ENCODE results near the gene DHRS4. TPM values are rescaled to one million over a fixed set of nuclear protein-coding genes. Genes with fewer than 3 reads are reported as not detected.

DHRS4 gene
- total and polyA plus RNA-seq, 2 of the 13 experiments (the other 11 are each of a cell fraction or from before 2014, with no cell fraction given): 23.9 to 45.1 TPM

GRCh38 chr14:23951590-23952201 is 1.9 kb upstream of the DHRS4 start (continued):
- TF ChIP-seq, protein P1, sequence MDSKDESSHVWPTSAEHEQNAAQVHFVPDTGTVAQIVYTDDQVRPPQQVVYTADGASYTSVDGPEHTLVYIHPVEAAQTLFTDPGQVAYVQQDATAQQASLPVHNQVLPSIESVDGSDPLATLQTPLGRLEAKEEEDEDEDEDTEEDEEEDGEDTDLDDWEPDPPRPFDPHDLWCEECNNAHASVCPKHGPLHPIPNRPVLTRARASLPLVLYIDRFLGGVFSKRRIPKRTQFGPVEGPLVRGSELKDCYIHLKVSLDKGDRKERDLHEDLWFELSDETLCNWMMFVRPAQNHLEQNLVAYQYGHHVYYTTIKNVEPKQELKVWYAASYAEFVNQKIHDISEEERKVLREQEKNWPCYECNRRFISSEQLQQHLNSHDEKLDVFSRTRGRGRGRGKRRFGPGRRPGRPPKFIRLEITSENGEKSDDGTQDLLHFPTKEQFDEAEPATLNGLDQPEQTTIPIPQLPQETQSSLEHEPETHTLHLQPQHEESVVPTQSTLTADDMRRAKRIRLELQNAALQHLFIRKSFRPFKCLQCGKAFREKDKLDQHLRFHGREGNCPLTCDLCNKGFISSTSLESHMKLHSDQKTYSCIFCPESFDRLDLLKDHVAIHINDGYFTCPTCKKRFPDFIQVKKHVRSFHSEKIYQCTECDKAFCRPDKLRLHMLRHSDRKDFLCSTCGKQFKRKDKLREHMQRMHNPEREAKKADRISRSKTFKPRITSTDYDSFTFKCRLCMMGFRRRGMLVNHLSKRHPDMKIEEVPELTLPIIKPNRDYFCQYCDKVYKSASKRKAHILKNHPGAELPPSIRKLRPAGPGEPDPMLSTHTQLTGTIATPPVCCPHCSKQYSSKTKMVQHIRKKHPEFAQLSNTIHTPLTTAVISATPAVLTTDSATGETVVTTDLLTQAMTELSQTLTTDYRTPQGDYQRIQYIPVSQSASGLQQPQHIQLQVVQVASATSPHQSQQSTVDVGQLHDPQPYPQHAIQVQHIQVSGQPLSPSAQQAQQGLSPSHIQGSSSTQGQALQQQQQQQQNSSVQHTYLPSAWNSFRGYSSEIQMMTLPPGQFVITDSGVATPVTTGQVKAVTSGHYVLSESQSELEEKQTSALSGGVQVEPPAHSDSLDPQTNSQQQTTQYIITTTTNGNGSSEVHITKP (CRISPR knock-in tag; IDR thresholded peaks at IDR 0.05; ENCODE audit: low read depth): peak; percentile 56; the same call in 1 of the 2 replicates
- peak; percentile 71 for TF ChIP-seq SALL1 (CRISPR knock-in tag; IDR thresholded peaks at IDR 0.05)
- TF ChIP-seq DMAP1 (CRISPR knock-in tag; IDR thresholded peaks at IDR 0.05): no peak
- TF ChIP-seq ZFYVE20 (CRISPR knock-in tag; IDR thresholded peaks at IDR 0.05; ENCODE audit: borderline replicate concordance, low read depth): no peak
- TF ChIP-seq ZNF850 (CRISPR knock-in tag; conservative IDR thresholded peaks at IDR 0.05): peak; percentile 97
- no peak for TF ChIP-seq ZNF549 (CRISPR knock-in tag; IDR thresholded peaks at IDR 0.05)
- peak; percentile 73; the same call in 1 of the 2 replicates for TF ChIP-seq ZNF556 (CRISPR knock-in tag; IDR thresholded peaks at IDR 0.05; ENCODE audit: borderline replicate concordance)
- no peak for TF ChIP-seq NONO (IDR thresholded peaks at IDR 0.05)
- TF ChIP-seq NONO (CRISPR knock-in tag; conservative IDR thresholded peaks at IDR 0.05): no peak; the same call in 1 of the 2 replicates
- TF ChIP-seq SRF (IDR thresholded peaks at IDR 0.05; ENCODE audit: low read depth, low read length): 0 out of 2 replicates have a peak, but pooled peaks have one; percentile 19
- no peak for TF ChIP-seq ZNF891 (CRISPR knock-in tag; IDR thresholded peaks at IDR 0.05)
- peak; percentile 72; the same call in 1 of the 2 replicates for TF ChIP-seq TARDBP (CRISPR knock-in tag; IDR thresholded peaks at IDR 0.05)
- peak; percentile 56; the same call in 1 of the 2 replicates for TF ChIP-seq KDM4B (CRISPR knock-in tag; IDR thresholded peaks at IDR 0.05)
- TF ChIP-seq ARHGAP35 (CRISPR knock-in tag; IDR thresholded peaks at IDR 0.05; ENCODE audit: borderline replicate concordance): peak; percentile 18; the same call in 1 of the 2 replicates
- TF ChIP-seq MED8 (CRISPR knock-in tag; IDR thresholded peaks at IDR 0.05; ENCODE audit: insufficient replicate concordance): no peak
- no peak for TF ChIP-seq GABPB1 (CRISPR knock-in tag; IDR thresholded peaks at IDR 0.05)
- TF ChIP-seq, protein P2, sequence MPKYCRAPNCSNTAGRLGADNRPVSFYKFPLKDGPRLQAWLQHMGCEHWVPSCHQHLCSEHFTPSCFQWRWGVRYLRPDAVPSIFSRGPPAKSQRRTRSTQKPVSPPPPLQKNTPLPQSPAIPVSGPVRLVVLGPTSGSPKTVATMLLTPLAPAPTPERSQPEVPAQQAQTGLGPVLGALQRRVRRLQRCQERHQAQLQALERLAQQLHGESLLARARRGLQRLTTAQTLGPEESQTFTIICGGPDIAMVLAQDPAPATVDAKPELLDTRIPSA (CRISPR knock-in tag; IDR thresholded peaks at IDR 0.05; ENCODE audit: borderline replicate concordance): no peak
- TF ChIP-seq TFAP4 (IDR thresholded peaks at IDR 0.05; ENCODE audit: borderline replicate concordance, low read depth): peak; percentile 64; the same call in 1 of the 2 replicates
- TF ChIP-seq SMAD9 (CRISPR knock-in tag; IDR thresholded peaks at IDR 0.05): 0 out of 2 replicates have a peak, but pooled peaks have one; percentile 59
- 0 out of 2 replicates have a peak, but pooled peaks have one; percentile 33 for TF ChIP-seq ZNF768 (CRISPR knock-in tag; IDR thresholded peaks at IDR 0.05)
- no peak for TF ChIP-seq ZNF121 (CRISPR knock-in tag; IDR thresholded peaks at IDR 0.05)
- TF ChIP-seq TEAD3 (CRISPR knock-in tag; optimal IDR thresholded peaks at IDR 0.05; ENCODE audit: borderline replicate concordance): no peak
- no peak for TF ChIP-seq ELF1 (CRISPR knock-in tag; IDR thresholded peaks at IDR 0.05)
- 0 out of 2 replicates have a peak, but pooled peaks have one; percentile 24 for TF ChIP-seq DPF2 (CRISPR knock-in tag; IDR thresholded peaks at IDR 0.05; ENCODE audit: borderline replicate concordance, low read depth)
